ENCODE data around the gene NPFF. TPM values are rescaled to one million over a fixed set of nuclear protein-coding genes. Genes with fewer than 3 reads are reported as not detected.

Gene NPFF
- polyA plus RNA-seq, 4 donors = 1.0 to 1.2 TPM; not detected in 2

DNA sequence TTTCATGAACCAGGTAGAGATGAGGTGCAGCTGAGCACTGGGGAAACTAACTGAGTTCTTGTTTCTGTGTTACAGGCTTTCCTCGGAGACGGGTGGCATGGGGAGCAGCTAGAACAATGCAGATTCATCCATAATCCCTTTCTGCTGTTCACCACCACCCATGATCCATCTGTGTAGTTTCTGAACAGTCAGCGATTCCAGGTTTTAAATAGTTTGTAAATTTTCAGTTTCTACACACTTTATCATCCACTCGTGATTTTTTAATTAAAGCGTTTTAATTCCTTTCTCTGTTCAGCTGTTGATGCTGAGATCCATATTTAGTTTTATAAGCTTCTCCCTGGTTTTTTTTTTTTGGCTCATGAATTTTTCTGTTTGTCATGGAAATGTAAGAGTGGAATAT, 28.0 kb downstream of the NPFF start:
- no peak for DNase-seq (ENCODE audit: low read depth in 4 of 4, low spot score in 3 of 4)

DNA sequence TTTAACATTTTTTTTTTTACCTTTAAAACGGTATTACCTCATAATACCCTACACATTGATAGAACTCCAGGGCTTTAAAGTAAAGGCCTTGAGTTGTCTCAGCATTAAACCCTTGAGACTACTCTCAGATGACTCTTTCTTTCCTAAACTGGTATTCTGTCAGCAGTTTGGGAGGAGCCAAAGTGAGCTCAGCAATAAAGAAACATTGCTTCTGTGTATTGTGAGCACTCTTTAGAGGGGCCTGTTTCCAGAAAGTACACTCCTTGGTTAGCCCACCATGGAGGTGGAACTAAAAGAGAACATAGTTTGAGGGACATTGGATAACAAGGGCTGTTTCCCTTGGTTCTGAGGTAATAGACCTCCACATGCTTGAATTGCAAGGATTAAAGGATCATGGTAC, 28.4 kb downstream of the NPFF start:
- no peak for DNase-seq (ENCODE audit: low read depth in 4 of 4, low spot score in 3 of 4)

DNA sequence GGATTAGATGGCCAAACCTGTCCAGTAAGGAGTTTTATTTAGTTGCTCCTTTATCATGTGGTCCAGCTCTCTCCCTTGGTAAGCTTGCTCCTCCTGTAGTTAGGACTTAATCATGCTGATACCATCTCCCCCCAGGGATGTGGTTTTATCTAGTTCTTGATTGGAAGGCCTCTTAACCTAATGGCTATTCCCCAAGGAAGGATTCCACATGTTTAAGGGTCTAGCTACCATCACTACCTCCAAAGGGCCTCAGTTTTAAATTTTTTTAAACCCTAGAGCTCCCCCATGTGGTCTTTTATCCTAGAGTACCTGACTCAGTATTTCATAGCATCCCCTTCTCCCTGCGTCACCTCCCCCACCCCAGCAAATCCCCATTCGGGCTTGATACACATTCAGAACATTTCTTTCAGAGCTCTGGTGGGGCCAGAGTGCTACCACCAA, 30.5 kb downstream of the NPFF start:
- no peak for DNase-seq (ENCODE audit: low read depth in 4 of 4, low spot score in 3 of 4)

DNA sequence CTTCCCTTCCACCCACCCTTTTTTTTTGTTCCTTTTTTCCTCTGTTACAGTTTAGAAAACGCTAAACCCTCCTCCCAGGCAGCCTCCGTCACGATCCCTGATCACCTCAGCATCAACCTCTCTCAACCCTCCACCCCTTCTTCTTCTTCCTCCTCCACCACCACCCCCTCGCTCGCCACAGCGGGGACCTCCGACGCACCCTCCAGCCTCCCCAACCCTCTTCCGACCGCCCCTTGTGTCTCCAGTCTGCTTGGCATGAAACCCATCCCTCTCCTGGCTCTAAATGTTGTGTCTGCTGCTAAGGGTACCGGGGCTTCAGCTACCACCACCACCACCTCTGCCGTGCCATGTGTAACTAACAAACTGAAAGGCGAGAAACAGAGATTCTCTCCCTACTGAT, 32.5 kb downstream of the NPFF start:
- no peak for DNase-seq (ENCODE audit: low read depth in 4 of 4, low spot score in 3 of 4)

- DNase-seq (ENCODE audit: low read depth in 4 of 4, low spot score in 3 of 4) = no peak
These were observed 33.2 kb downstream of the NPFF start for GRCh38 chr12:53474077-53474476.

GRCh38 chr12:53472056-53472582, 35.2 kb downstream of the NPFF start:
- no peak for DNase-seq (ENCODE audit: low read depth in 4 of 4, low spot score in 3 of 4)

- DNase-seq (ENCODE audit: low read depth in 4 of 4, low spot score in 3 of 4) = no peak
These were observed 39.0 kb downstream of the NPFF start for GRCh38 chr12:53468282-53468681.

DNA sequence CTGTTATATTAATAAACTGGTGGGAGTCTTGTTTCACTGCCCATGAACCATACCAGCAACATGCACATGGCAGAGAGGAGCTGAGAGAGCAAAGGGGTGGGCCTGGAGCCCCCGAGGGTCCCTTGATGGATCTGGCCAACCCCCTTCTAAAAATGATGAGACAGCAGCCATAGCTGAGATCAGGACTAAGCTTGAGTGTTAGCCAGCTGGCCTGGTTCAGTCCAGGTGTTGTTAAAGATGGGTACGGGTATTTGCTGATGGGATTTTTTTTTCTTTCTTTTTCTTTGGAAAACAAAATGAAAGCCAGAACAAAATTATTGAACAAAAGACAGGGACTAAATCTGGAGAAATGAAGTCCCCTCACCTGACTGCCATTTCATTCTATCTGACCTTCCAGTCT, 39.4 kb downstream of the NPFF start:
- DNase-seq (ENCODE audit: low read depth in 4 of 4, low spot score in 3 of 4) = no peak

GRCh38 chr12:53467082-53467481, 40.2 kb downstream of the NPFF start:
- no peak for DNase-seq (ENCODE audit: low read depth in 4 of 4, low spot score in 3 of 4)

DNA sequence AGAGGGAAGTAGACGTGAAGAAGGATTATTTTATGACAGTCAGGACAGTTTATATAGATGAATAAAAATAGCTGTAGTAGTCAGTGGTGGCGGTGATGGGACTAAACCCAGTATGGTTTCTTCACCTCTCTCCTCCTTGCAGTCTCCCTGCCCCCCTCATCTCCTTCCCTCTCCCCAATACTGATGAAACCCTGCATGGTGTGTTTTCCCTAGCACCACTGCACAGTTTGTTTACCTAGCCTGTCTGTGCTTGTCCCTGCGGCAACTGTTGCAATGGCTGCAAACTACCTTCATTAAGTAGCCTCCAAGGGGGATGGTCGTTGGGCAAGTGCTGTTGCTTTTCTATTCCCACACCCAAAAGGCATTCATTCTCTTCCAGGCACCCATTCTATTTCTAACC, 40.6 kb downstream of the NPFF start:
- DNase-seq (ENCODE audit: low read depth in 4 of 4, low spot score in 3 of 4) = no peak

DNA sequence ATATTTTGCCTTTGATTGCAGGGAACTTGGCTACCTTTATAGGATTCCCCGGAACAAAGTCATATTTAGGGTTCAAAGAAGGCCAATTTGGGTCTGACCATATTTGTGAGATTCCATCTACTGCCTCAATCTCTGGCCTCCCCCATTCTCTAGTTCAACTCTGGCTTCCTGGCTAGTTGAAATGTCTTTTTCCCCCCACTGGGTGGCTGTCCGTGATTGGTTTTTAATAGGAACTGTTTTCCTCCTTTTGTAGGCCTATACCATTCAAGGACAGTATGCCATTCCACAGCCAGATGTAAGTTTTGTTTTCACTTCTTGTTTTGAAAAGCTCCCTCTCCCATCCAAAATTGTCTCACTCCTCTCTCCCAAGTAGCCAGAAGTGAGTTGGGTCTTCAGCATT, 41.6 kb downstream of the NPFF start:
- no peak for DNase-seq (ENCODE audit: low read depth in 4 of 4, low spot score in 3 of 4)

- no peak for DNase-seq (ENCODE audit: low read depth in 4 of 4, low spot score in 3 of 4)
These were observed 42.4 kb downstream of the NPFF start for GRCh38 chr12:53464685-53465418.

DNA sequence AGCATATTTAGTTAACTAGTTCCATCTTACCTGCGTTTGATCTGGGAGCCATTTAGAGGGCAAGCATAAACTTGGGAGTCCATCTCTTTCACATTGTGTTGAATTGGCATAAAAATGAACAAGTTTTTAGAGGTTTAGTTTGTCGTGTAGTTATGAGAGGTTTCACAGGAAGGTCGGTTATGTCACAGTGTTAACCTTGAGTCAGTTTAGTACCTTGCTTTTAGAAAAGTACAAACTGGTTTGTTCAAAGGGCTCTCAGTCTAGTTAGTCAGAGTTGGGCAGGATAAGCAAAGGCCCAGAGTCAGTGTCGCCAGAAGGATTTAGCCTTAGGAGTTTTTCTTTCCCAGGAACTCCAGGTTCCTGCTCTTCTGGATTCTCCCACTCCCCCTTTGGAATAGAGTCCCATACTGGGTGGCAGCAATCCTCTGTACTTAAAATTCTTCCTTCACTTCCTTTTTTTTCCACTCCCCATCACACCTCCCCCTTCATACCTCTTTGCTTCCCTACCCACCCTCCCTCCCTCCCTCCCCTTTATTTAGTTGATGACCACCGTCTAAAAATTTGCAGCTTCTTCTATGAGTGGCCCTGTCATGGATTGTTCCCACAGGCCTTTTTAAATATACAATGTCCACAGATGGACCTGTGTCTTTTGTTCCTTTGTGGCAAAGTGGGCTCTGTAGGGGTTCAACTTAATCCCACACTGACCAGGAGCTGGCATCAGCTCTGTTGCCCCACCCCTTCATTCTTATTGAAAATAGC, 43.3 kb downstream of the NPFF start:
- DNase-seq (ENCODE audit: low read depth in 4 of 4, low spot score in 3 of 4) = no peak

DNA sequence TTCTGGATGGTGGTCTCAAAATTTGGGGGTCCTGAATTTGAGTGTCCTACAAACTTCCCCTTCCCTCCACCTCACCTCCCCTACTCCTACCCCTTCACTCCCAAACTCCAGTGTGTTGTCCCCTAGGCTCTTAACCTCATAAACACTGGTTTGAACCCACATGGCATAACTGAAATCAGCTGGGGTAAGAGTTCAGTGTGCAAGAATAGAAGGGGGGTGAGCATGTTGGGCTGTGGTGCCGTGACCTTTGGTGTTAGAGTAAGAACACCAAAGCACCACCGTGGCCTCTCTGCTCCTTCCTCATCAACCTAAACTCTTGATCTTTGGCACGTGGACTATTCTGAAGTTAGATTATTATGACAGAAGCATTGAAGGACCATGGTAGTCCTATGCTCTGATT, 44.3 kb downstream of the NPFF start:
- DNase-seq (ENCODE audit: low read depth in 4 of 4, low spot score in 3 of 4) = no peak

- DNase-seq (ENCODE audit: low read depth in 4 of 4, low spot score in 3 of 4) = no peak
These were observed 45.7 kb downstream of the NPFF start for GRCh38 chr12:53461591-53461990.

- DNase-seq (ENCODE audit: low read depth in 4 of 4, low spot score in 3 of 4) = no peak
These were observed 46.2 kb downstream of the NPFF start for GRCh38 chr12:53461059-53461458.

DNA sequence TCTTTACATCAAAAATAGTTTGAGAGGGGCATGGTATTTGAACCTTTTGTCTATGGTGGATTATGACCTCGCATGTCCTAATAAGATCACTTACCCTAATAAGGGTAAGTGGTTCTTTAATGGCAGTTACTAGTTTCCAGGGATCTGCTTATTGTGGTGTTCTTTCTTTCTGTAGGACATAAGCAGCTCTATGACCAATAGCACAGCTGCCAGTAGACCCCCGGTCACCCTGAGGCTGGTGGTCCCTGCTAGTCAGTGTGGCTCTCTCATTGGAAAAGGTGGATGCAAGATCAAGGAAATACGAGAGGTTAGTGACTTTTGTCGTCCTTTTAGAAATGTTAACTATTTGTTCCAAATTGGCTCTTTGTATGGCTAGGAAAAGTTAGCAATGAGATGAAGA, 48.2 kb downstream of the NPFF start:
- no peak for DNase-seq (ENCODE audit: low read depth in 4 of 4, low spot score in 3 of 4)

Other genes starting within 250 kb of the NPFF start
- 10 to 100 TPM in 2 of 4 donors, 1 to 10 TPM in 2; 8.1 to 14.3 (median 9.2) TPM for gene ESPL1, start 239.2 kb downstream of the NPFF start, polyA plus RNA-seq (ENCODE audit: insufficient read length in 4 of 4)
- gene PFDN5, start 211.9 kb downstream of the NPFF start, polyA plus RNA-seq (ENCODE audit: insufficient read length in 4 of 4) = 100 to 1,000 TPM; 546 to 729 (median 657) TPM
- 10 to 100 TPM; 37.7 to 56.1 (median 48.6) TPM for gene MYG1, start 207.8 kb downstream of the NPFF start, polyA plus RNA-seq (ENCODE audit: insufficient read length in 4 of 4)
- gene AAAS, start 185.9 kb downstream of the NPFF start, polyA plus RNA-seq (ENCODE audit: insufficient read length in 4 of 4) = 10 to 100 TPM; 60.7 to 89.4 (median 76.2) TPM
- gene SP7, start 171.1 kb downstream of the NPFF start, polyA plus RNA-seq (ENCODE audit: insufficient read length in 4 of 4) = under 1 TPM; 0.17 to 0.27 (median 0.24) TPM
- 10 to 100 TPM; 76.7 to 82.3 (median 79.3) TPM for gene SP1, start 127.3 kb downstream of the NPFF start, polyA plus RNA-seq (ENCODE audit: insufficient read length in 4 of 4)
- gene AMHR2, start 83.6 kb downstream of the NPFF start, polyA plus RNA-seq (ENCODE audit: insufficient read length in 4 of 4) = under 1 TPM; 0.16 to 0.63 (median 0.53) TPM
- 100 to 1,000 TPM in 3 of 4 donors, 10 to 100 TPM in 1; 67.9 to 183 (median 175) TPM for gene PRR13, start 65.8 kb downstream of the NPFF start, polyA plus RNA-seq (ENCODE audit: insufficient read length in 4 of 4)
- gene PCBP2, start 55.4 kb downstream of the NPFF start, polyA plus RNA-seq (ENCODE audit: insufficient read length in 4 of 4) = 1,000 to 10,000 TPM in 3 of 4 donors, 100 to 1,000 TPM in 1; 796 to 1,179 (median 1,079) TPM
- 10 to 100 TPM; 21.6 to 36.9 (median 29.9) TPM for gene MAP3K12, start 8.0 kb downstream of the NPFF start, polyA plus RNA-seq (ENCODE audit: insufficient read length in 4 of 4)
- 10 to 100 TPM; 37.4 to 59.6 (median 43.5) TPM for gene TARBP2, start 6.2 kb downstream of the NPFF start, polyA plus RNA-seq (ENCODE audit: insufficient read length in 4 of 4)
- gene ATF7, start 118.9 kb upstream of the NPFF start, polyA plus RNA-seq (ENCODE audit: insufficient read length in 4 of 4) = 10 to 100 TPM; 43.1 to 70.5 (median 44.8) TPM
- 100 to 1,000 TPM; 320 to 596 (median 522) TPM for gene ATP5MC2, start 168.6 kb upstream of the NPFF start, polyA plus RNA-seq (ENCODE audit: insufficient read length in 4 of 4)
- 100 to 1,000 TPM; 117 to 160 (median 138) TPM for gene CALCOCO1, start 220.0 kb upstream of the NPFF start, polyA plus RNA-seq (ENCODE audit: insufficient read length in 4 of 4)
- gene CISTR, start 244.5 kb upstream of the NPFF start, polyA plus RNA-seq (ENCODE audit: insufficient read length in 4 of 4) = not detected